ENCODE results near the gene NOTCH1. TPM values are rescaled to one million over a fixed set of nuclear protein-coding genes. Genes with fewer than 3 reads are reported as not detected.

NOTCH1 gene
- total RNA-seq, 2 experiments from 2014 or later, result 17.6 to 17.9 TPM

DNA sequence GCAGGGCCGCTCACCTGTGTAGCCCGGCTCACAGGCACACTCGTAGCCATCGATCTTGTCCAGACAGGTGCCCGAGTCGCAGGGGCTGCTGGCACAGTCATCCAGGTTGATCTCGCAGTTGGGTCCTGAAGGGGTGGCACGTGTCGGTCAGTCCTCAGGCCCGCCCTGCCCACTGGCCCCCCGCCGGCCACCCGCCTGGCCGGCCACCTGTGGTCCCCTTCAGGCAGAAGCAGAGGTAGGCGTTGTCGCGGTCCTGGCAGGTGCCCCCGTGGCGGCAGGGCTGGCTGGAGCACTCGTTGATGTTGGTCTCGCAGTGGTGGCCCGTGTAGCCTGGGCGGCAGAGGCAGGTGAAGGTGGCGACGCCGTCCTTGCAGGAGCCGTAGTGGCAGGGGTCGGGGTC lies 30.6 kb downstream of the NOTCH1 start:
- CTCF ChIA-PET (ENCODE audit: unreplicated experiment), result no interaction called here

DNA sequence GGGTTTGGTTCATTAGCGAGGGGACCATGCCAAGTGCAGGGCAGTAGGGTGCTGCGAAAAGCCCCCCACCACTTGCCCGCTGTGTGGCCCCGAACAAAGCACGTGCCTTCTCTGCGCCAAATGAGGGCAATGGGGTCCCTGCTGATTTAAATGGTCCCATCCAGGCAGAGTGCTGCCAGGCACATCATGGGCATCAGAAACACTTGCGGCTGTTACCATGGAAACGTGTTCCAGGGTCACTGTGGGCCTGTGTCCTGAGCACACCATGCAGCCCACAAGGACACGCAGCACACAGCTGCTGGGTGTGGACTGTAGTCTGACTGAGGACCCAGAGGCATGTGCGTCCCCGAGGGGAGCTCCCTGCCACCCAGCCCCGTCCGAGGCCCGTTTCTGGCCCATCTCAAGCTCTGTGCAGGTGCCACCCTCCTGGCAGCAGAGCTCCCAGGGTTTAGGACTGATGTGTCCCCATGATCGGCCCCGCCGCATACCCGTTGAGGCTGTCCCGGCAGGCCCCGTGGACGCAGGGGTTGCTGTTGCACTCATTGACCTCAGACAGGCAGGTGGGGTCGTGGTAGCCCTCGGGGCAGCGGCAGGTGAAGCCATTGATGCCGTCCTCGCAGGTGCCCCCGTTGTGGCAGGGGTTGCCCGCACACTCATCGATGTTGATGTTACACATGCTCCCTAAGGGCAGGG lies 31.7 kb downstream of the NOTCH1 start:
- H3K4me2 ChIP-seq (ENCODE audit: low read length), result no peak overlapping the region
- ChIA-PET CTCF (ENCODE audit: unreplicated experiment) (no interaction called here), POLR2A (no interaction called here)
- H3K9me3 ChIP-seq (ENCODE audit: low read length), result no peaks in the 10 kb centered on the region
- H2AFZ ChIP-seq (ENCODE audit: low read length), result no peak overlapping the region
- H3K4me1 ChIP-seq (ENCODE audit: insufficient read depth, low read length, poor library complexity, severe bottlenecking), result no peaks in the 10 kb centered on the region
- H3K9me2 ChIP-seq (ENCODE audit: insufficient read depth, low read length), result no peaks in the 10 kb centered on the region
- intact Hi-C loops (cut with micrococcal nuclease; ENCODE audit: unreplicated experiment), result no loop called here
- H3K27ac ChIP-seq (ENCODE audit: low read depth, low read length, poor library complexity, severe bottlenecking), result no peak overlapping the region
- TF ChIP-seq EZH2phosphoT487 (IDR thresholded peaks at IDR 0.05; ENCODE audit: borderline replicate concordance, low read depth, low read length), result no peak
- TF ChIP-seq, protein P1, sequence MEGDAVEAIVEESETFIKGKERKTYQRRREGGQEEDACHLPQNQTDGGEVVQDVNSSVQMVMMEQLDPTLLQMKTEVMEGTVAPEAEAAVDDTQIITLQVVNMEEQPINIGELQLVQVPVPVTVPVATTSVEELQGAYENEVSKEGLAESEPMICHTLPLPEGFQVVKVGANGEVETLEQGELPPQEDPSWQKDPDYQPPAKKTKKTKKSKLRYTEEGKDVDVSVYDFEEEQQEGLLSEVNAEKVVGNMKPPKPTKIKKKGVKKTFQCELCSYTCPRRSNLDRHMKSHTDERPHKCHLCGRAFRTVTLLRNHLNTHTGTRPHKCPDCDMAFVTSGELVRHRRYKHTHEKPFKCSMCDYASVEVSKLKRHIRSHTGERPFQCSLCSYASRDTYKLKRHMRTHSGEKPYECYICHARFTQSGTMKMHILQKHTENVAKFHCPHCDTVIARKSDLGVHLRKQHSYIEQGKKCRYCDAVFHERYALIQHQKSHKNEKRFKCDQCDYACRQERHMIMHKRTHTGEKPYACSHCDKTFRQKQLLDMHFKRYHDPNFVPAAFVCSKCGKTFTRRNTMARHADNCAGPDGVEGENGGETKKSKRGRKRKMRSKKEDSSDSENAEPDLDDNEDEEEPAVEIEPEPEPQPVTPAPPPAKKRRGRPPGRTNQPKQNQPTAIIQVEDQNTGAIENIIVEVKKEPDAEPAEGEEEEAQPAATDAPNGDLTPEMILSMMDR (conservative IDR thresholded peaks at IDR 0.05; ENCODE audit: low read length), result no peak
- BruUV-seq (replicated peaks), result no TSS peak
- no peak overlapping the region for H3K4me3 ChIP-seq (ENCODE audit: low read depth, low read length, poor library complexity, severe bottlenecking)
- no peaks in the 10 kb centered on the region for H4K20me1 ChIP-seq (ENCODE audit: insufficient read depth, low read length)
- DNase-seq (ENCODE audit: low spot score), result no peak
- H3K36me3 ChIP-seq (ENCODE audit: insufficient read depth, low read length), result peaks cover 37% of the 10 kb centered on the region; the same call in 1 of the 2 replicates
- no peaks in the 10 kb centered on the region for H3K79me2 ChIP-seq (ENCODE audit: insufficient read depth, low read depth, low read length)

More for the DNA sequence above, 30.6 kb downstream of the NOTCH1 start:
- Histone ChIP-seq H3K4me1 (ENCODE audit: insufficient read depth, low read length, poor library complexity, severe bottlenecking) (no peaks in the 10 kb centered on the region), H3K36me3 (ENCODE audit: insufficient read depth, low read length) (peaks cover 33% of the 10 kb centered on the region; the same call in 1 of the 2 replicates), H2AFZ (ENCODE audit: low read length) (no peak overlapping the region), H3K9me3 (ENCODE audit: low read length) (no peaks in the 10 kb centered on the region), H3K4me3 (ENCODE audit: low read depth, low read length, poor library complexity, severe bottlenecking) (no peak overlapping the region), H3K79me2 (ENCODE audit: insufficient read depth, low read depth, low read length) (no peaks in the 10 kb centered on the region), H3K27ac (ENCODE audit: low read depth, low read length, poor library complexity, severe bottlenecking) (no peak overlapping the region), H3K4me2 (ENCODE audit: low read length) (no peak overlapping the region), H3K9me2 (ENCODE audit: insufficient read depth, low read length) (no peaks in the 10 kb centered on the region), H4K20me1 (ENCODE audit: insufficient read depth, low read length) (no peaks in the 10 kb centered on the region)
- intact Hi-C loops (cut with micrococcal nuclease; ENCODE audit: unreplicated experiment), result no loop called here
- POLR2A ChIA-PET, result no interaction called here
- DNase-seq (ENCODE audit: low spot score), result no peak
- no TSS peak for BruUV-seq (replicated peaks)
- TF ChIP-seq, protein P1 (conservative IDR thresholded peaks at IDR 0.05; ENCODE audit: low read length), result no peak
- TF ChIP-seq EZH2phosphoT487 (IDR thresholded peaks at IDR 0.05; ENCODE audit: borderline replicate concordance, low read depth, low read length), result no peak

DNA sequence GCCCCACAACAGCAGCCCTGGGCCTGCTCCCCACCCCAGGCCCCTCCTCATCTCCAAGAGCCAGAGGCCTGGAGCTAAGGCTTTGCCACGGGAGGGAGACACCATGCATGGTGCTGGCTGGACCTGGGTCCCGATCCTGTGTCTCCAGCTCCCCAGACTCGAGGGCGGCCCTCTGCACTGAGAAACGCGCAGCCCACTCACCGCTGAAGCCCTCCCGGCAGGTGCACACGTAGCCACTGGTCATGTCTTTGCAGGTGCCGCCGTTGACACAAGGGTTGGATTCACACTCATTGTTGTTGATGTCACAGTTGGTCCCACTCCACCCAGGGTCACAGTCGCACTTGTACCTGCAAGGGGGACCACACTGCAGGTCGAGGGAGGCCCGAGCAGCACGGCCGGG lies 32.7 kb downstream of the NOTCH1 start:
- CTCF ChIA-PET (ENCODE audit: unreplicated experiment), result no interaction called here
- DNase-seq (ENCODE audit: low spot score), result no peak
- Histone ChIP-seq H3K36me3 (ENCODE audit: insufficient read depth, low read length) (peaks cover 36% of the 10 kb centered on the region; the same call in 1 of the 2 replicates), H3K9me3 (ENCODE audit: low read length) (no peaks in the 10 kb centered on the region), H4K20me1 (ENCODE audit: insufficient read depth, low read length) (no peaks in the 10 kb centered on the region), H3K4me3 (ENCODE audit: low read depth, low read length, poor library complexity, severe bottlenecking) (no peak overlapping the region), H3K4me2 (ENCODE audit: low read length) (no peak overlapping the region), H3K4me1 (ENCODE audit: insufficient read depth, low read length, poor library complexity, severe bottlenecking) (no peaks in the 10 kb centered on the region), H3K9me2 (ENCODE audit: insufficient read depth, low read length) (no peaks in the 10 kb centered on the region), H2AFZ (ENCODE audit: low read length) (no peak overlapping the region), H3K79me2 (ENCODE audit: insufficient read depth, low read depth, low read length) (no peaks in the 10 kb centered on the region), H3K27ac (ENCODE audit: low read depth, low read length, poor library complexity, severe bottlenecking) (no peak overlapping the region)
- BruUV-seq (replicated peaks), result no TSS peak
- TF ChIP-seq, protein P1 (conservative IDR thresholded peaks at IDR 0.05; ENCODE audit: low read length), result no peak
- TF ChIP-seq EZH2phosphoT487 (IDR thresholded peaks at IDR 0.05; ENCODE audit: borderline replicate concordance, low read depth, low read length), result no peak
- intact Hi-C loops (cut with micrococcal nuclease; ENCODE audit: unreplicated experiment), result no loop called here
- POLR2A ChIA-PET, result no interaction called here
